HCEC 1CT (cell line): ENCODE data around the gene GLRX3.
"Not testable (repeated sequence)": the region's sequence is repeated elsewhere in the genome, so short reads cannot be mapped to it uniquely, and the experiment has no call there.

Experiments
- DNase-seq: peaks from one replicate; pipeline ENCODE4 v3.0.0-alpha.2; 2017

The GLRX3 gene

DNA sequence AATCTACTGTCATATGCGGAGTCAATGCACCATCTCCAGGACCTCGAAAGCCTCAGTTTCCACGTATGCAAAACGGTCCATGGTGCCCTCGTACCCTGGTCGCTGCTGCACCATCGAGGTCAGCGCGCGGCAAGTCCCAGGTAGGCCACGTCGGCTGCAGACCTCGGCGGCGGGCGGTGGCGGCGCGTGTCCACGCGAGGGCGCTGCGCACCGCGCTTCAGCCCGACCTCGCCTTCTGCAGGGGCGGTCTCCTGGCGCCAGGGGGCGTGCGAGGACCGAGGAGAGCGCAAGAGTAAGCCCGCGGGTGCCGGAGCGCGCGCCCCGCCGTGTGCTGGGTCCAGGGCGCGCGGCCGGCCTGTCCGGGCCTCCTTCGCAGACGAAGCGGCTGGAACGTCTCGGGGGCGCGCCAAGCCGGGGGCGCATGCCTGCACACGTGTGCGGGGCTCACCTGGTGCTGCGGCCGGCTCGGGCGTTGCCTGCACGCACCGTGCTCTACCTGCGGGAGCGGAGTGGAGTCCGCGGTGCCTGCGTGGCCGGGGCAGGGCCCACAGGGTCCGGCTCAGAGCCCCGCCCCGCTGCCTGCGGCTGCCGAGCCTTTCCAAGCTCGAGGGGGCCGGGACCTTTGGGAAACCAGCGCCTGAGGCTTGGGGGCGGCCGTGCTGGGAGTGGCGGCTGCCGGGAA is 54.0 kb downstream of the GLRX3 start:
- peak; percentile 52 for DNase-seq

- no peak for DNase-seq
These were observed 54.5 kb downstream of the GLRX3 start for GRCh38 chr10:130190737-130191115.

DNA sequence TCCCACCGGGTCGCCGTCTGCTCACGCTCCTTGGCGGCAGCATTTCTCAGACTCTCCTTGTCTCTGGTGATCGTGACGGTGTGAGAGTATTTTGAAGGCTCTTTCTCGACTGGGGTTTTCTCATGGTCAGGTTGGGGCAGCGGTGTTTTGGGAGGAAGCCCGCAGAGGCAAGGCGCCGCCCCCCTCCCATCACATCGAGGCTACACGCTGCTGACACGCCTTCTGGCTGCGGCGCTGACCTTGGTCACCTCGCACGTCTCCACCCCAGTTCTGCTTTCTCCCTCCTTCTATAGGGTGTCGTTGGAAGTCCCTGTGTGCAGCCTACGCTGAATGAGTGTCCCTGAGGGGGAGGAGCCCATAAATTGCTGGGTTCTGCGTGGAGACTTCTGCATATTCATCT is 55.2 kb downstream of the GLRX3 start:
- no peak for DNase-seq

GRCh38 chr10:130192276-130192848 is 56.2 kb downstream of the GLRX3 start:
- DNase-seq: no peak

DNA sequence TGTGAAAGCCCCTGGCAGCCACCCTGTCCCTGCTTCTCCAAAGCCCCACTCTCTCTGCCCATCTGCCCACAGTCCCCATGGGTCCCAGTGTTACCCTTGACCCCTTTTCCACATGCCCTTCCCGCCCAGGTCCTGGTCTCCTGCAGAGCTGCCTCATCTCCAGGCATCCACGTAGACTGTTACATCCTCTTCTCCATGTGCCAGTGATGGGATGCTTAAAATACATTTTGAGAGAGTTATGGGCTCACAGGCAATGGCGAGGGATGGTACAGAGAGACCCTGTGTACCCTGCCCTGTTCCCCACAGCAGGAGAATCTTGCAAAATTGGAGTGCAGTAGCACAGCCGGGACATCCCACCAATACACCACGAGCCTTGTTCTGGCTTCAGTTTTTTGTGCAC is 56.8 kb downstream of the GLRX3 start:
- DNase-seq: no peak

- DNase-seq: no peak
These were observed 57.5 kb downstream of the GLRX3 start for GRCh38 chr10:130193493-130194193.

GRCh38 chr10:130194194-130194990 is 58.2 kb downstream of the GLRX3 start:
- no peak for DNase-seq

DNA sequence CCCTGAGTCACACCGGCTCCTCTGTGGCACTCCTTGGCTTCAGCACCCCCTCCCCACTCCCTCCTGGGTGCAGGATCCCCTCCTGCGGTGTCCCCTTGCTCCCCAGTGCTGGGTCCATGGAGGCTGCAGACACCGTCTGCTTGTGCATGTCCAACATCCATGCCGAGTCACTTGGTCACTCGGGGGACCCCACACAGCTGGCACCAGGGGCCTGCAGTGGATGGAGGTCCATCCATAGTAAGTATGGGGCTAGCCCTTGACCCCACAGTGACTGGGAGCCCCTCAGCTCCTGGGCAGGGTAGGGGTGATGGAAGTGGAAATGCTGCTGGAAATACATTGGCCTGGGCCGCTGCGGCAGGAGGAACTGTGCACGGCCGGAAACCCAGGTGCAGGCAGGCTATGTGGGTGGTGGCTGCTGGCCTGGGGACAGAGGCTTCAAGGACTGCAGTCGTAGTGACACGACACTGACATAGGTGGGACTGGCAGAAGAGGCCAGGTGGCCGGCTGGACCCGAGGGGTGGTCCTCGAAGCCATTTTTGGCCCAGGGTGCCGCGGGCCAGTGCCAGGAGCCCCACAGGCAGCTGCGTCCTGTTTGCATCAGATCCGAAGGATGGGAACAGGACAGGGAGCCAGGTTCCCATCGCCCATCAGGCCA is 58.9 kb downstream of the GLRX3 start:
- DNase-seq: no peak

DNA sequence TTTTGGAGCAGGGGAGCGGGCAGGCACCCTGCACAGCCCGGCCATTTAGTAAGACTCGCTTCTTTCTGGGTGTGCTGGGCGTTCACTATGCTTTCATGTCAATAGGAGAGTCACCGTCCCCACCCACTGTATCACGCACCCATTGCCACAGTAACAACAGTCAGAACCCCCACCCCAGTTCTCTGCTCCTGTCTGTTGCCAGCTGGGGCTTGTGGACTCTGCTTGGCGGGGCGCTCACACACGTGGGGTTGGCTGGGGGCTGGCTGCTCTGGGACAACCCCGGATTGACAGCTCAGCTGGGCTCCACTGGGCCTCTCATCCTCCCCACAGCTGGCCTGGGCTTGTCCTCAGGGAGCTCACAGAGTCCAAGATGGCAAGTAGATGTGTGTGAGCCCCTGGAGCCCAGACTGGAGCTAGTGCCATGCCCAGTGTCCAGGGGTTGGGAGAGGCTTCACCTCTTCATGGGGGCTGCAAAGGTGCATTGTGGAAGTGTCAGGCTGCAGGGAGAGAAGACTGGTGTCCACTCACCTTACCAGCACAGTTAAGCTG is 59.6 kb downstream of the GLRX3 start:
- no peak for DNase-seq

GRCh38 chr10:130196511-130197487 is 60.6 kb downstream of the GLRX3 start:
- DNase-seq: no peak

- no peak for DNase-seq
These were observed 62.5 kb downstream of the GLRX3 start for GRCh38 chr10:130198651-130199050.

GRCh38 chr10:130200179-130201042 is 64.2 kb downstream of the GLRX3 start:
- DNase-seq: no peak

DNA sequence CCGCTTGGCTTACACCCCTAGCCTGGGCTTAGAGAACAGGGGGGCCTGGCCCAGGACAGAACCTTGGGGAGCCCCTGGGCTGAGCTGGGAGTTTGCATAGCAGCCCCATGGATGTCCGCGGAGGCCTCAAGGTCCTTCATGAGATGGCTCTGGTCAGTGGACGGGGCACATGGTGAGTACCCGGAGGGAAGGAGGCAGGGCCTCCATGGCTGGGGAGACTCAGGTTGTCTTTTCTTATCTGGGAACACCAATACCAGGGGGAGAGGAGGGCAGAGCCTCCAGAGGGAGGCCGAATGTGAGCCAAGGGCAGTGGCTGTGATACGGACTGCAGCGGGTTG is 64.8 kb downstream of the GLRX3 start:
- DNase-seq: no peak

DNA sequence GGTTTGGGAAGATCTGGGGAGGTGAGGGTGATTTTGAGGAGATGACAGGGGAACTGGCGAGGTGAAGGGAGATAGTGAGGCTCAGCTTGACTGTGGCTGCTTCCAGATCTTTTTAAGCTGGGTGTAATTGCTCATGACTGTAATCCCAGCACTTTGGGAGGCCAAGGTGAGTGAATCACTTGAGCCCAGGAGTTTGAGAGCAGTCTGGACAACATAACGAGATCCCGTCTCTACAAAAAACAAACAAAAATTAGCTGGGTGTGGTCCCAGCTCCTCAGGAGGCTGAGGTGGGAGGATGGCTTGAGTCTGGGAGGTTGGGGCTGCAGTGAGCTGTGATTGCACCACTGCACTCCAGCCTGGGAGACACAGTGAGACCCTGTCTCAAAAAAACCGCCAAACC is 66.0 kb downstream of the GLRX3 start:
- DNase-seq: not testable (repeated sequence)

DNA sequence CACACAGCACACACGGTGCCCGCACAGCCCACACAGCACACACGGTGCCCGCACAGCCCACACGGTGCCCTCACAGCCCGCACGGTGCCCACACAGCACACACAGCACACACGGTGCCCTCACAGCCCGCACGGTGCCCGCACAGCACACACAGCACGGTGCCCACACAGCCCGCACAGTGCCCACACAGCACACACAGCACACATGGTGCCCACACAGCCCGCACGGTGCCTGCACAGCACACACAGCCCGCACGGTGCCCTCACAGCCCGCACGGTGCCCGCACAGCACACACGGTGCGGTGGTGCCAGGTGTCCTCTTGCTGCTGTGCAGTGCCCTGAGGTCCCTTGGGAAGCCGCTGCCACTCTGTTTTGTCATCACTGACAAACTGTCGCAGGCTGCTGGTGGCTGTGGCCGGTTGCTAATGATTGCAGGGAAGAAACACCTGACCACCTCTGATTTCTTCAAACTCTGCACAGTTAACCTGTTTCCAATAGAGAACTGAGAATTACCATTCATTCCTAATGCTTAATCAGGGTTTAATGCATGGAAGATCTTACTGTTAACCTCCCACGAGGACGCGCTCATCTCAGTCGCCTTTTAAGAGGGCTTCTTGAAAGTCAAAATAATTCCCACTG is 66.9 kb downstream of the GLRX3 start:
- no peak for DNase-seq

DNA sequence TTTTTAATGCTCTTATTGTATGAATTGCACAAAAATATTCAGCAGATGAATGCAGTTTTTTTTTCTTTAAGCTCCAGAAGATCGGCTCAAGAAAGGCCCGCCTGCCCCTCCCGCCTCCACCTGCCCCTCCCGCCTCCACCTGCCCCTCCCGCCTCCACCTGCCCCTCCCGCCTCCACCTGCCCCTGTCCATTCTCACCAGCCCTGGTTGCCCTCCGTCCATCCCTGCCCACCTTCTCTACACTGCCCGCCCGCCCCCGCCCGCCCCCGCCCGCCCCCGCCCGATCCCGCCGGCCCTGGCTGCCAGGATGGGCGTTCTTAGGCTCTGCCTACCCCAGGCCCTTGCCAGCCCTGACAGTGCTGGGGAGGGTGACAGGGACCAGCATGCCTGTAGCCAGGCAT is 67.4 kb downstream of the GLRX3 start:
- no peak for DNase-seq

DNA sequence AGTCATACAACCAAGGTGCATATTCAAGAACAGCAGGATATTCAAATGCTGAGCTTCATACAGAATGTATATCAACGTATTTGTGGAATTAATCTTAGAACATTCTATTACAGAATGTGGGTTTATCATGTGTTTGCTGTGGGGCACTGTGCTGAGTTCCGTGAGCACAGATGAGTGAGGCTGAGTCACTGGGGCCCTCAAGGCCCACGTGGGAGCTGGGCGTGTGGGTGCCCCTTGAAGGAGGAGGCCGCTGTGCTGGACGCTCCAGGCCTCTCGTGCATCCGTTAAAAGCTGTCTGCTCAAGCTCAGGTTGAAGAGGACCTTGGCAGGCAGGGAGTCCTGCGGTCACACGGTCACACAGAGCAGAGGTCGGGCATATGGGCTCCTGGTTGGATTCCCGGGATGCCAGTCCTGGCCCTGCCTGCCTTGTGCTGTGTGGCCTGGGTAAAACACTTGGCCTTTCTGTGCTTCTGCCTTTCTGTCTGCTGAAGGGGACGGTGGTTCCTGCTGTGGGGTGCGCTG is 70.1 kb downstream of the GLRX3 start:
- DNase-seq: no peak

- DNase-seq: no peak
These were observed 71.0 kb downstream of the GLRX3 start for GRCh38 chr10:130207205-130207604.

DNA sequence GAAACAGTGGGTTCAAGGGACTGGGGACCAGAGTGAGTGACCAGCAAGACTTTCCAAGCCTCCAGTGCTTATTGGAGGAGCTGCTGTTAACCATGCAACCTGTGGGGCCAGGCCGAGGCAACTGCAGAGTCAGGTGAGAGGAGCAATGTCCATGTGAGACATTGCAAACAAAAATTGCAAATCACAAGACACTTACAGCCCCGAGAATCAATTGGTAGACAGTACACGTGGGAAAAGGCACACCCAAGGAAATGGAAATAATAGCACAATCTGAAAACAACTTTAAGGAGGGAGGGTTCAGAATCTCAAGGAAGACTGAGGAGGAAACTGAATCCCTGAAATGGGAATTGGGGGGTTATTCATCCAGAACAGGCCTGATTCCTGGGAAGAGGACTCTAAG is 72.6 kb downstream of the GLRX3 start:
- DNase-seq: no peak

DNA sequence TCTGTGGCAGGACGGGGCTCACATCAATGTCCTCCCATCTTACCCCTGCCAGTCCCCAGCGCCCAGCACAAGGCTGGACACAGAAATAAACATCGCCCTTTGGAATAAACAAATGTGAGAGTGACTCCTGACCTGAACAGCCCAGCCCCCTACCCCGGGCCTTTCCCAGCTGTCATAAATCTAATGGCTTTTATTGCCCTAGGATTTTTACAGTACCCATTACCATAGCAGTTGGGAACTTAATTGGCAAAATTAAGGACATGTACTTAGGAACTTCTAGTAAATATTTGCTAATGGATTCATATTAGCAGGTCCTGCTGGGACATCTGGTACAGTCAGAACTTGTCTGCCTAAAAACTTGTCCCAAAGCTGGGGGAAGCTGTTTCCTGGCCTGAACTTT is 76.6 kb downstream of the GLRX3 start:
- DNase-seq: no peak
